ENCODE results near the gene PCNT. TPM values are rescaled to one million over a fixed set of nuclear protein-coding genes. Genes with fewer than 3 reads are reported as not detected.

The PCNT gene
- total and polyA plus RNA-seq, 2 of the 4 experiments (the other 2 are of a cell fraction), result 10.0 to 19.4 TPM

- DNase-seq, result no peak
- H3K18ac ChIP-seq (ENCODE audit: low read depth, low read length), result no peak overlapping the region
- ChIA-PET CTCF (no interaction called here), POLR2A (ENCODE audit: unreplicated experiment) (no interaction called here)
- no peak overlapping the region for H2BK5ac ChIP-seq (ENCODE audit: low read depth, low read length, poor library complexity, severe bottlenecking)
- no peak for ATAC-seq (ENCODE audit: low read depth)
- no peak overlapping the region for H2AK5ac ChIP-seq (ENCODE audit: low read depth, low read length)
- H4K91ac ChIP-seq (ENCODE audit: insufficient read depth, low read depth, low read length), result no peak overlapping the region
- H3K36me3 ChIP-seq (ENCODE audit: control insufficient read depth, insufficient read depth, low read length), result peaks cover 42% of the 10 kb centered on the region
- no peak overlapping the region for H4K8ac ChIP-seq (ENCODE audit: low read depth in 2 of 2, low read length in 2 of 2)
- no peak overlapping the region for H3K14ac ChIP-seq (replicated peaks; ENCODE audit: low read depth, low read length)
- no peaks in the 10 kb centered on the region for H3K9me1 ChIP-seq (ENCODE audit: insufficient read depth, low read length)
- no peak overlapping the region for H2BK15ac ChIP-seq (ENCODE audit: low read depth, low read length)
- no peak overlapping the region for H3K4me2 ChIP-seq (ENCODE audit: low read depth, low read length)
- intact Hi-C loops (cut with micrococcal nuclease) (no loop called here), in situ Hi-C loops (cut with MboI; ENCODE audit: low sequenced_read_pairs) (no loop called here), dilution Hi-C loops (cut with HindIII; ENCODE audit: low sequenced_read_pairs, unreplicated experiment) (no loop called here)
- 85% methylated on average over 11 of the region's 20 CpGs; no CpG with 5 or more reads in 1 of the 2 experiments for WGBS, 2 experiments (ENCODE audit: extremely low coverage in 2 of 2, insufficient read length in 1 of 2)
- no peak overlapping the region for H3K27ac ChIP-seq (ENCODE audit: insufficient read depth, low read length)
- H3K27me3 ChIP-seq (ENCODE audit: control insufficient read depth, insufficient read depth, low read length), result no peaks in the 10 kb centered on the region
- no peaks in the 10 kb centered on the region for H3K9me3 ChIP-seq (ENCODE audit: control insufficient read depth, insufficient read depth, low read length)
- peaks cover 24 to 58% of the 10 kb centered on the region in 2 experiments for H3K79me1 ChIP-seq (ENCODE audit: low read depth in 1 of 2, low read length in 2 of 2)
- no peak overlapping the region for H4K5ac ChIP-seq (ENCODE audit: low read depth, low read length)
- H3K23ac ChIP-seq (ENCODE audit: low read depth, low read length), result no peak overlapping the region
- H2AFZ ChIP-seq (replicated peaks; ENCODE audit: low read length, poor library complexity), result no peak overlapping the region
- no peak overlapping the region for H3K4ac ChIP-seq (ENCODE audit: low read depth, low read length)
- H4K20me1 ChIP-seq (ENCODE audit: insufficient read depth, low read length), result no peaks in the 10 kb centered on the region
- H2BK20ac ChIP-seq (ENCODE audit: low read depth, low read length), result no peak overlapping the region
- no TSS peak for BruUV-seq (replicated peaks)
- TF ChIP-seq MXI1 (IDR thresholded peaks at IDR 0.05; ENCODE audit: borderline replicate concordance, low read depth, low read length) (no peak), SMC3 (IDR thresholded peaks at IDR 0.05; ENCODE audit: low read depth, low read length) (no peak), NFE2L2 (IDR thresholded peaks at IDR 0.05; ENCODE audit: low read depth, low read length) (no peak), BHLHE40 (IDR thresholded peaks at IDR 0.05; ENCODE audit: low read depth, low read length) (no peak), CHD1 (IDR thresholded peaks at IDR 0.05; ENCODE audit: low read depth, low read length) (no peak), RAD21 (IDR thresholded peaks at IDR 0.05; ENCODE audit: low read length) (no peak), FOS (IDR thresholded peaks at IDR 0.05; ENCODE audit: low read depth, low read length) (no peak), MAZ (IDR thresholded peaks at IDR 0.05; ENCODE audit: borderline replicate concordance, low read depth, low read length) (no peak), MAFK (IDR thresholded peaks at IDR 0.05; ENCODE audit: low read depth, low read length) (no peak), POLR2A (IDR thresholded peaks at IDR 0.05; ENCODE audit: low read depth, low read length) (no peak), RCOR1 (IDR thresholded peaks at IDR 0.05; ENCODE audit: insufficient replicate concordance, low read length) (no peak), RFX5 (IDR thresholded peaks at IDR 0.05; ENCODE audit: low read depth, low read length) (no peak), CTCF (conservative IDR thresholded peaks at IDR 0.05; ENCODE audit: low read depth, low read length) (no peak), CEBPB (IDR thresholded peaks at IDR 0.05; ENCODE audit: low read depth, low read length) (no peak)
- TF ChIP-seq, protein P1, sequence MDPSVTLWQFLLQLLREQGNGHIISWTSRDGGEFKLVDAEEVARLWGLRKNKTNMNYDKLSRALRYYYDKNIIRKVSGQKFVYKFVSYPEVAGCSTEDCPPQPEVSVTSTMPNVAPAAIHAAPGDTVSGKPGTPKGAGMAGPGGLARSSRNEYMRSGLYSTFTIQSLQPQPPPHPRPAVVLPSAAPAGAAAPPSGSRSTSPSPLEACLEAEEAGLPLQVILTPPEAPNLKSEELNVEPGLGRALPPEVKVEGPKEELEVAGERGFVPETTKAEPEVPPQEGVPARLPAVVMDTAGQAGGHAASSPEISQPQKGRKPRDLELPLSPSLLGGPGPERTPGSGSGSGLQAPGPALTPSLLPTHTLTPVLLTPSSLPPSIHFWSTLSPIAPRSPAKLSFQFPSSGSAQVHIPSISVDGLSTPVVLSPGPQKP (IDR thresholded peaks at IDR 0.05; ENCODE audit: borderline replicate concordance, low read depth, low read length), result no peak
- TF ChIP-seq, protein P2, sequence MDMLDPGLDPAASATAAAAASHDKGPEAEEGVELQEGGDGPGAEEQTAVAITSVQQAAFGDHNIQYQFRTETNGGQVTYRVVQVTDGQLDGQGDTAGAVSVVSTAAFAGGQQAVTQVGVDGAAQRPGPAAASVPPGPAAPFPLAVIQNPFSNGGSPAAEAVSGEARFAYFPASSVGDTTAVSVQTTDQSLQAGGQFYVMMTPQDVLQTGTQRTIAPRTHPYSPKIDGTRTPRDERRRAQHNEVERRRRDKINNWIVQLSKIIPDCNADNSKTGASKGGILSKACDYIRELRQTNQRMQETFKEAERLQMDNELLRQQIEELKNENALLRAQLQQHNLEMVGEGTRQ (IDR thresholded peaks at IDR 0.05; ENCODE audit: low read depth, low read length), result no peak
- H3K4me1 ChIP-seq (ENCODE audit: control insufficient read depth, insufficient read depth, low read length), result no peaks in the 10 kb centered on the region
- H3K9ac ChIP-seq (ENCODE audit: low read depth, low read length), result no peak overlapping the region
- H3K56ac ChIP-seq (ENCODE audit: extremely low read depth, insufficient read depth, low read length), result no peak overlapping the region
- H2AK9ac ChIP-seq (replicated peaks; ENCODE audit: low read depth, low read length, poor library complexity), result no peak overlapping the region
- H3K4me3 ChIP-seq (ENCODE audit: insufficient read depth, low read depth, low read length), result no peak overlapping the region
- no peak overlapping the region for H2BK120ac ChIP-seq (ENCODE audit: low read depth, low read length)
Observed at GRCh38 chr21:46344219-46344915, 20.4 kb downstream of the PCNT start.
